Colonic mucosa (tissue), 4 donors: ENCODE results near the gene RAB38. TPM values are rescaled to one million over a fixed set of nuclear protein-coding genes. Genes with fewer than 3 reads are reported as not detected.

ENCODE experiments used
- DNase-seq: peaks from one replicate; pipeline ENCODE4 v3.0.0-alpha.2; 2020
- H3K27ac ChIP-seq: fragments of 200-600 bp; one replicate; pipeline ENCODE4 v1.8.0; 2021
- H3K27me3 ChIP-seq: fragments of 200-600 bp; one replicate; pipeline ENCODE4 v1.8.0; 2021
- H3K36me3 ChIP-seq: fragments of 200-600 bp; one replicate; pipeline ENCODE4 v1.8.0; 2021
- H3K4me1 ChIP-seq: fragments of 200-600 bp; one replicate; pipeline ENCODE4 v1.8.0; 2021; ENCODE audit warnings: mild to moderate bottlenecking
- H3K4me3 ChIP-seq: fragments of 200-600 bp; one replicate; pipeline ENCODE4 v1.8.0; 2021
- H3K9ac ChIP-seq, 2 donors: one replicate each; pipeline ENCODE4 v1.7.0; 2013; ENCODE audit warnings: control low read depth in 2 of 2, low read depth in 2 of 2, low read length in 2 of 2
- H3K9me3 ChIP-seq: fragments of 200-600 bp; one replicate; pipeline ENCODE4 v1.8.0; 2021
- intact Hi-C: fragments of 100-400 bp; cut with DNase I; formaldehyde crosslinking; loops from one replicate; pipeline ENCODE4 v1.14.1; 2022
- total RNA-seq, 2 donors: library from RNA; stranded (reverse); fragmentation: NEBNext Ultra II Directional in 1 of 2; extraction: Animal tissue kit (Norgen Biotek cat#: 25700) in 1 of 2; gene quantifications; one replicate each; pipeline ENCODE4 v1.2.1, GENCODE V29; 2021
- TF ChIP-seq, protein P1 (sequence below): fragments of 200-600 bp; IDR thresholded peaks from one replicate; pipeline ENCODE4 v1.8.0; 2022; ENCODE audit warnings: antibody characterized with exemption, mild to moderate bottlenecking
- donor health status: healthy.
- donor health status: DM: no; HTN: no; CAD: no.
- donor health status: DM: no; HTN: no; CAD: no.

RAB38 gene
- total RNA-seq, 2 donors from 2014 or later: 1.6 to 4.9 TPM

- no peaks in the 10 kb centered on the region for H3K27me3 ChIP-seq
- H3K9ac ChIP-seq: no peak overlapping the region
- H3K9me3 ChIP-seq: no peaks in the 10 kb centered on the region
- no peak for DNase-seq
- no peak overlapping the region for H3K27ac ChIP-seq
- TF ChIP-seq, protein P1, sequence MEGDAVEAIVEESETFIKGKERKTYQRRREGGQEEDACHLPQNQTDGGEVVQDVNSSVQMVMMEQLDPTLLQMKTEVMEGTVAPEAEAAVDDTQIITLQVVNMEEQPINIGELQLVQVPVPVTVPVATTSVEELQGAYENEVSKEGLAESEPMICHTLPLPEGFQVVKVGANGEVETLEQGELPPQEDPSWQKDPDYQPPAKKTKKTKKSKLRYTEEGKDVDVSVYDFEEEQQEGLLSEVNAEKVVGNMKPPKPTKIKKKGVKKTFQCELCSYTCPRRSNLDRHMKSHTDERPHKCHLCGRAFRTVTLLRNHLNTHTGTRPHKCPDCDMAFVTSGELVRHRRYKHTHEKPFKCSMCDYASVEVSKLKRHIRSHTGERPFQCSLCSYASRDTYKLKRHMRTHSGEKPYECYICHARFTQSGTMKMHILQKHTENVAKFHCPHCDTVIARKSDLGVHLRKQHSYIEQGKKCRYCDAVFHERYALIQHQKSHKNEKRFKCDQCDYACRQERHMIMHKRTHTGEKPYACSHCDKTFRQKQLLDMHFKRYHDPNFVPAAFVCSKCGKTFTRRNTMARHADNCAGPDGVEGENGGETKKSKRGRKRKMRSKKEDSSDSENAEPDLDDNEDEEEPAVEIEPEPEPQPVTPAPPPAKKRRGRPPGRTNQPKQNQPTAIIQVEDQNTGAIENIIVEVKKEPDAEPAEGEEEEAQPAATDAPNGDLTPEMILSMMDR: no peak
- intact Hi-C loops: loop anchor here (10.0 kb wide), 1 partner anchor 415 kb away; no protein-coding TSS in a partner anchor
- H3K4me1 ChIP-seq: no peaks in the 10 kb centered on the region
- H3K36me3 ChIP-seq: no peaks in the 10 kb centered on the region
- no peak overlapping the region for H3K4me3 ChIP-seq
These were observed 55.7 kb downstream of the RAB38 start for GRCh38 chr11:88119561-88119960.

DNA sequence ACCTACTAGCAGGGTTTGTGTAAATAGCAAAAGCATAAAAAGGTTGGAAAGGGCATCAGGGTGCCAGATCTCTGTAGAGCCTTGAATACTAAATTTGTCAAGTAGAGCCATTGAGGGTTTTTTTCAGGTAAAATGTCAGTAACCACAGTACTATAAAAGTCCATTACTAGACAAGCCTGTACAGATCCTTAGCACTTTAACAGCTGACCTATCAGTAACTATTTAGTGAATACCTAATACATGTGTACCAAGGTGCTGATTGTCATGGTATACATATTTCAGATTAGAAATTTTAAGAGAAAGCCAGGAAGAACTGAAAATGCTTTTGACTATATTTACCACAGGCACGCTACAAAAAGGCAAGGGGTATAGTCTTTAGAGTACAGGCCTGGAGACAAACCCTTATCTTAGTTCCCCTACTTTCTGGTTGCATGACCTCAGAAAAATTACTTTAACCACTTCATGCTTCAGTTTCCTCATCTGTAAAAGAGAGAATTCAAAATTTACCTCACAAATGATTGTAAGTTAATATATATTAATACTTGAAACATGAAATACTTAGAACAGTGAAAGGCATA lies 57.9 kb downstream of the RAB38 start:
- H3K4me3 ChIP-seq: no peak overlapping the region
- no peak for DNase-seq
- intact Hi-C loops: loop anchor here (10.0 kb wide), 1 partner anchor 417 kb away; no protein-coding TSS in a partner anchor
- no peaks in the 10 kb centered on the region for H3K27me3 ChIP-seq
- no peaks in the 10 kb centered on the region for H3K9me3 ChIP-seq
- H3K9ac ChIP-seq: no peak overlapping the region
- H3K27ac ChIP-seq: no peak overlapping the region
- no peaks in the 10 kb centered on the region for H3K36me3 ChIP-seq
- TF ChIP-seq, protein P1: no peak
- no peaks in the 10 kb centered on the region for H3K4me1 ChIP-seq

- H3K9ac ChIP-seq: no peak overlapping the region
- TF ChIP-seq, protein P1: no peak
- H3K9me3 ChIP-seq: no peaks in the 10 kb centered on the region
- no peaks in the 10 kb centered on the region for H3K4me1 ChIP-seq
- no peak overlapping the region for H3K4me3 ChIP-seq
- DNase-seq: no peak
- H3K27ac ChIP-seq: no peak overlapping the region
- intact Hi-C loops: loop anchor here (10.0 kb wide), 1 partner anchor 419 kb away; no protein-coding TSS in a partner anchor
- H3K36me3 ChIP-seq: no peaks in the 10 kb centered on the region
- no peaks in the 10 kb centered on the region for H3K27me3 ChIP-seq
These were observed 59.2 kb downstream of the RAB38 start for GRCh38 chr11:88115828-88116755.

GRCh38 chr11:88114486-88115045 lies 60.7 kb downstream of the RAB38 start:
- intact Hi-C loops: loop anchor here (10.0 kb wide), 1 partner anchor 420 kb away; no protein-coding TSS in a partner anchor
- no peak overlapping the region for H3K9ac ChIP-seq
- H3K9me3 ChIP-seq: no peaks in the 10 kb centered on the region
- H3K4me3 ChIP-seq: no peak overlapping the region
- H3K36me3 ChIP-seq: no peaks in the 10 kb centered on the region
- TF ChIP-seq, protein P1: no peak
- H3K27me3 ChIP-seq: no peaks in the 10 kb centered on the region
- no peak overlapping the region for H3K27ac ChIP-seq
- no peaks in the 10 kb centered on the region for H3K4me1 ChIP-seq
- no peak for DNase-seq

DNA sequence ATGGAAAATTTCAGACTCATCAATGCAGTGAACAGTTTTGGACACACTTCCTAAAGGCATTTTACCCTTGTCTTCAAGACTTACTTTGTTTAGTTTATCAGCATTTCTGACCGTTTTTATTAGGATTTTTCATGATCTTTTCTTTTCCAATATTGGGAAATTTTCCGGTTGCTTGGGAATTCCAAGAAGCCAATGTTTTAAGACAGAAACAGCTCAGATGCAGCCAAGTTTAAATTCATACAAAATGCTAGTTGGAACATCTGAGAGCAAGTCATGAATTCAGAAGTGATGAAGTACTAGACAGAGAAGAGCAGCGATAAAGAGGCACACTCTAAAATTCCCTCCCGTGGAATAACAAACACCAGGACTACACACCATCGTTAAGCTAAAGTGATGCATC lies 68.6 kb downstream of the RAB38 start:
- TF ChIP-seq, protein P1: no peak

More for the DNA sequence above, 68.6 kb downstream of the RAB38 start:
- Histone ChIP-seq H3K27me3 (no peaks in the 10 kb centered on the region), H3K36me3 (no peaks in the 10 kb centered on the region), H3K4me3 (no peak overlapping the region), H3K9me3 (no peaks in the 10 kb centered on the region), H3K9ac (no peak overlapping the region), H3K4me1 (no peaks in the 10 kb centered on the region), H3K27ac (no peak overlapping the region)
- intact Hi-C loops: no loop called here
- no peak for DNase-seq
